GM12891 (cell line): Measurements from ENCODE around the gene MELK.

ENCODE experiments used
- POLR2A ChIP-seq: IDR thresholded peaks from 2 replicates; pipeline ENCODE4 v1.6.1; 2011; ENCODE audit warnings: low read depth, low read length, control low read depth
- POLR2AphosphoS5 ChIP-seq: IDR thresholded peaks from 2 replicates; pipeline ENCODE4 v1.6.1; 2011; ENCODE audit warnings: low read depth, low read length, control low read depth
- POU2F2 ChIP-seq: IDR thresholded peaks from 2 replicates; pipeline ENCODE4 v1.6.1; 2011; ENCODE audit warnings: low read depth, mild to moderate bottlenecking, control low read depth, low read length, moderate library complexity

DNA sequence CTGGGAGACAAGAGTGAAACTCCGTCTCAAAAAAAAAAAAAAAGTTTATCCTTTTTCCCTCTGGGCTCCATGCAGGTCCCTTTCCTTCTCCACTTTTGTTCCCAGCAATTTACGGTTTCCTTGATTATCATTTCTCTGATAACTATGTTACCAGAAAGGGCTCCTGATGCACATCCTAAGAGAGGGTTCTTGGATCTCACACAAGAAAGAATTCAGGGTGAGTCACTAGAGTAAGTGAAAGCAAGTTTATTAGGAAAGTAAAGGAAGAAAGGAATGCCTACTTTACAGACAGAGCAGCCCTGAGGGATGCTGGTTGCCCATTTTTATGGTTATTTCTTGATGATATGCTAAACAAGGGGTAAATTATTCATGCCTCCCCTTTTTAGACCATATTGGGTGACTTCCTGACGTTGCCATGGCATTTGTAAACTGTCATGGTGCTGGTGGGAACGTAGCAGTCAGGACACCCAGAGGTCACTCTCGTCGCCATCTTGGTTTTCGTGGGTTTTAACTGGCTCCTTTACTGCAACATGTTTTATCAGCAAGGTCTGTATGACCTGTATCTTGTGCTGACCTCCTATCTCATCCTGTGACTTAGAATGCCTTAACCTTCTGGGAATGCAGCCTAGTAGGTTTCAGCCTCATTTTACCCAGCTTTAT is 13.5 kb upstream of the MELK start:
- TF ChIP-seq POLR2AphosphoS5 (no peak), POLR2A (no peak), POU2F2 (no peak)
